G401.6 (cell line): ENCODE measurements around the gene PKD1.

Experiments used
- FAIRE-seq: peaks from 2 replicates; lab custom pipeline; 2012; peaks lifted over from hg19 to GRCh38; lab: Jason Lieb, UNC

The PKD1 gene

DNA sequence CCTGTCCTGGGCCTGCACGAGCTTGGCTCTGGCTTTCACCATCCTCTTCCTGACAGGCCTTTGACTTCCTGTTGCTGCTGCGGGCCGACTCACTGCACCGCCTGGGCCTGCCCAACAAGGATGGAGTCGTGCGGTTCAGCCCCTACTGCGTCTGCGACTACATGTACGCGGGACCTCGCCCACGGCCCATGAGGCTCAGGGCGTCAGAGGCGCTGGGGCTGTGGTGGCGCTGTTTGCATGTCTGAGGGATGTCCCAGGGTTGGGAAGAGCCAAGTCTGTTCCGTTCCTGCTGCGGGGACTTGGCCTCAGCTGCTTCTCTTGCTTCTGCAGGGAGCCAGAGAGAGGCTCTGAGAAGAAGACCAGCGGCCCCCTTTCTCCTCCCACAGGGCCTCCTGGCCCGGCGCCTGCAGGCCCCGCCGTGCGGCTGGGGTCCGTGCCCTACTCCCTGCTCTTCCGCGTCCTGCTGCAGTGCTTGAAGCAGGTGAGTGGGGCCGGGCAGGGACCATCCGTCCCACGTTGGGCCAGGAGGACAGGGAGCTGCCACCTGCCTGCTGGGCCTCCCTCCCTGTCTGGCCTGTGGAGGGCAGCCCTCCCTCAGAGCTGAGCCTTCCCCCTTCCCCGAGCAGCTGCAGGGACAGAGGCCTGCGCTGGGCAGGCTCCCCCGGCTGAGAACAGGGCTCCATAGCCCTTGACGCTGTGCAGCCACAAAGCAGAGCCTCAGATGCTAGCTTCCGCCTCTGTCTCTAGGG is 64.1 kb downstream of the PKD1 start:
- no peak for FAIRE-seq

DNA sequence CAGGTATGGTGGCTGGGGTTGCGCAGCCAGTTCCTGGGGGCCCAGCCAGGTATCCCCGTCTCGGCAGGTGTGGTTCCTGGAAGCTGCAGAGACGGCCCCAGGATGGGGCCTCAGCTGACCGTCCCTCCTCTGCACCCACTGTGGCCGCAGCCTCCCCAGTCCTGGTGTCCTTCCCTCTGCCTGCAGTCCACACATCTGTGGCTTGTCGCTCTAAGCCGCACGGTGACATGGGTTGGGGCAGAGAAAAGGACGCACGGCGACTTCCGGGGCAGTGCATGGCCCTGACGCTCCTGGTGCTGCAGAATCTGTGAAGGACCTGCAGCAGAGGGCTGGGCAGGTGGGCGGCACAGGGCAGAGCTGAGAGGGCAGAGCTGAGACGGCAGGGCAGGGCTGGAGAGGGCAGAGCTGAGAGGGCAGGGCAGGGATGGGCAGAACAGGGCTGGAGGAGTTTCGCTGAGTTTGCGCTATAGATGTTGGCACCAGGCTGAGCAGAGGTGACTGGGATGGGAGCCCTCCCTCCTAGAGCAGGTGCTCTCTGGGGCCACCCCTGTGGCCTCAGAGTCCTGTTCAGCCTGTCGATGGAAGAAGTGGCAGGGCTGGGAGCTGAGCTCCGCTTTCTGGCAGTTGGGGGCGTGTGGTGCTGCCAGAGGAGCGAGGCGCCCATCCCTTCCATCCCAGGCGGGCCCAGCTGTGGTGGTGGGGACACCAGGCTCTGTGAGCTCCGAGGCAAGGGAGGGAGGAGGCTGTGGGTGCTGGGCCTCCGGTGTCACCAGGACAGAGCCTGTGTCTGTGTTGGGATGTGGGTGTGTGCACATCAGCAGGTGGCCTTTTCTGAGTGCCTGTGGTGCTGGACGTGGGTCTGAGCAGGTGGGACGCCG is 64.9 kb downstream of the PKD1 start:
- FAIRE-seq, result no peak

DNA sequence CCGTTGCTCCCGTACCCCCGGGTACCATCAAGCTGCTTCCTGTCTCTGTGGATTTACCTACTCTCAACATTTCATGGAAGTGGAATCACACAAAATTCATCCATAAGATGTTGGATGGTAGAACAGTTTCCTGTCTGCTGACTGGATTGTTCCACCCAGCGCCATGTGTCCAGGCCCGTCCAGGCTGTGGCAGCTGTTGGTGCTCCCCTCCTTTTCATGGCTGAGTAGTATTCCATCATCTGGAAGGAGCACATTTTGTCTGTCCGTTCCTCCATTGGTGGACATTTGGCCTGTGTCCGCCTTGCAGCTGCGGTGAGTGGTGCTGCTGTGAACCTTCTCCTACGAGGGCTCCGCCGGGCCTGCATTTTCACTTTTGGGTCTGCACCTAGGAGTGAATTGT is 69.6 kb downstream of the PKD1 start:
- FAIRE-seq, result no peak

DNA sequence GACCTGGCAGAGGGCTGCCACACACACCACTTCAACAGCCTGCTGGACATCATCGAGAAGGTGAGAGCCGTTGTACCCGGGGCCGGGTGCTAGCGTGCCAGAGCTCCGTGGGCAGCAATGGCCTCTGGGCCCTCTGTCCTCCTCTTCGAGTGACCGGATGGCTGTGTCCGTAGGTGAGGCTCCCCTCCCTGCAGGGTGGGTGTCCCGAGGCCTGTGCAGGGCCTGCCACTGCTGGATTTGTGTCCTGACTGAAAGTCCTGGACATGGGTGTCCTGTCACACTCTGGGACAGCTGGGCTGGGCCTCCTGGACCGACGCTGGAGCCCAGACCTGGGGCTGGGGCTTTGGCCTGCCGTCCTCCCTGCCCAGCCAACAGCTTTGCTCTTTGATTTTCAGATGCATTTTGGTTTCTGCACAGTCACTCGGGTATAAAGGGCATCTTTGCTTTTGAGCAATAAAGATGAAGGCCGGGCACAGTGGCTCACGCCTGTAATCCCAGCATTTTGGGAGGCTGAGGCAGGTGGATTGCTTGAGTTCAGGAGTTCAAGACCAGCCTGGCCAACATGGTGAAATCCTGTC is 71.2 kb downstream of the PKD1 start:
- no peak for FAIRE-seq

DNA sequence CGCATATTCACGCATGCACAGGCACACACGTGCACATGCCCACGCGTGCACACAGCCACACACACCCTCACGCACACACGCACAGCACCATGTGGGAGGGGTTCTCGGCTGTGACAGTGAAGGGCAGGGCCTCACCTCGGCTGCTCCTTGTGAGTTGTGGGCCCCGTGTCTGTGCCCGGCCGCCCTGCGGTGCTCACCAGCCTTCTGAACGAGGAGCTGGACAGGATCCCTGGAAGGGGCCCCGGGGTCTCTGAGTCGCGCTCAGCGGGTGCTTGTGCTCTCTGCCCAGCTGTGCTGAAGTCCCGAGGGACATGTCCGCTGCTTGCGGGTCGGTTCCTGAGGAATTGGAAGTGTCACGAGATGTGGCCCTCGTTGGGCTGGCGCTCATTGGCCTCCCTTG is 71.8 kb downstream of the PKD1 start:
- FAIRE-seq, result no peak

DNA sequence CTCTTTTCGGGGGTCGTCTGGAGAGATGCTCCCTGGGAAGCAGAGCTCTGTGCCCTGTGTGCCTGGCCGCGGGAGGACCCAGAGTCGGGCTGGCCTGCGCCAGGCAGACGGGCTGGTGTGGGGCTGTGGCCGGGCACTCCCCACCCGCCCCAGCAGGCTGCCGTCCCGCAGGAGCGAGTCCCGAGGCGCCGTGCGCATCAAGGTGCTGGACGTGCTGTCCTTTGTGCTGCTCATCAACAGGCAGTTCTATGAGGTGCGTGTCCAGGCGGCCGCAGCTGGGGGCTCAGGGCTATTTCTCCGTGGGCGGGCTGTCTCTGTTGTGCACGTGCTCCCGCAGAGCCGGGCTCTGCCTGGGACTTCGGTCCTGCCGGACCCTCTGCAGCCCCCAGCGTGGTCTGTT is 72.9 kb downstream of the PKD1 start:
- FAIRE-seq, result no peak

DNA sequence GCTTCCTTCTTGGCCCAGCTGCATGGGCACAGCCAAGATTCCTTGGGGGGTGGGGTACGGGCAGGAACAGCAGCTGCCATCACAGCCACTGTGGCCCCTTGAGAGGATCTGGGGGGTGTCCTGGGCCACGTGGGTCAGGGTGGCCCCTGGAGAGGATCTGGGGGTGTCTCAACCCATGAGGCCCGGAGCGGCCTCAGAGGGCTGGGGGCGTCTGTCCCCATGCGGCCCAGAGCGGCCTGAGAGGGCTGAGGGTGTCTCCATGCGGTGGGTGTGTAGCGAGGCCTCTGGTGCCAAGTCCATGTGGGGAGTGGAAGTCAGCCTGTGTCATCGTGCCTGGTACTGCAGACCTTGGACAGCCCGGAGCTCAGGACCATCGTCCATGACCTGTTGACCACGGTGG is 74.2 kb downstream of the PKD1 start:
- no peak for FAIRE-seq

DNA sequence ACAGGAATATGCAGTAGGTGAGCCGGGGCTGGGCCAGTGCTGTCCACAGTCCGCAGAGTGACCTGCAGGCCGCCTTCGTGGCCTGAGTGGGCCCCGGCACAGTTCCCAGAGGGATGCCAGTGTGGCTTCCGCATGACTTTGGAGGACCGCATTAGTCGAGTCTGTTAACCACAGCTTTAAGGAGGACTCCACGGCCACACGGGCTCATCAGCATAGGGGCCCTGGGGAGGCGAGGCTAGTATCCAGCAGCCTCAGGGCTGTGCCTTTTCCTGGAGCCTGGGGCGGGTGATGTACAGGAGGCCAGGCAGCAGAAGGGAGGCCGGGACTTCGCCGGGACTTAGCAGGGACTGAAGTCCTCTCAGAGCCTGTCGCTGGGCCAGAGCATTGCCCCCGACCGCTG is 74.7 kb downstream of the PKD1 start:
- FAIRE-seq, result no peak

DNA sequence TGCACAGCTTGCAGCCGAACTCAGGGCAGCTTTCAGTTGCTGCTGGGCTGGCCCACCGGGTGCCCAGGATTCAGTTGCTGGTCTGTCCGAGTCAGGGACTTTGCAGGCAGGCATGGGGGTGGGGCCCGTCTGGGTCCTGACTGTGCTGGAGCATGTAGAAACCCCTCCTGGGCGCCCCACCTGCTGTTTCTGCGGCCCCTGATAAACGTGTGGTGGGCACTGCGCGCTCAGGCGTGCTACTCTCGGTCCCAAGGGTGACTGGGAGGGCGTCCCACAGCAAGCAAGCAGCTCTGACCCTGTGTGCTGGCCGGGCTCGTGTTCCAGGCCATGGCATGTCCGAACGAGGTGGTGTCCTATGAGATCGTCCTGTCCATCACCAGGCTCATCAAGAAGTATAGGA is 75.4 kb downstream of the PKD1 start:
- no peak for FAIRE-seq

DNA sequence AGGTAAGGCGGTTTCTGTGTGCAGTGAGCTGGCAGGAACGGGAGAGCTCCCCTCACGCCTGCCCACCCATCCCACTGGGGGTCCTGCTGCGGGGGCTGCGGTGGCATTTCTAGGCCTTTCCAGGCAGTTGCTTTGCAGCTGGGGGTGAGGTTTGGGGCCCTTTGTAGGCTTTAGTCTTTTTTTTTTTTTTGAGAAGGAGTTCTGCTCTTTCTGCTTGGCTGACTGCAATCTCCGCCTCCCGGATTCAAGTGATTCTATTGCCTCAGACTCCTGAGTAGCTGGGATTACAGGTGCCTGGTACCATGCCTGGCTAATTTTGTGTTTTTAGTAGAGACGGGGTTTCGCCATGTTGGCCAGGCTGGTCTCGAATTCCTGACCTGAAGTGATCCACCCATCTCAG is 76.8 kb downstream of the PKD1 start:
- no peak for FAIRE-seq

DNA sequence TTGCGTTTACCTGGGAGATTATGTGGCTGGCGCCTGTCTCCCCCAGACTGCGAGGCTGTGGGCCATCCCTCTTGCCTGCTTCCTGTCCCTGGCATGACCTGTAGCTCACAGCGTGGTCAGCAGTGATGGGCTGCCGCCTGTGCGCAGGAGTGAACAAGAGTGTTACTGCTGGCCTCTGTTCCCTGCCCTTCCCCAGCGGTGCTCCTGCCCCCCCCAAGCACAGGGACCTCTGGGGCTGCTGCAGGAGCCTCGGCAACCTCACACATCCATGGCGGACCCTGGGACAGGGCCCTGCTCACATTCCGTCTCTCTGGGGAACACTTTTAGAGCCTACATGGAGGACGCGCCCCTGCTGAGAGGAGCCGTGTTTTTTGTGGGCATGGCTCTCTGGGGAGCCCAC is 77.3 kb downstream of the PKD1 start:
- no peak for FAIRE-seq

DNA sequence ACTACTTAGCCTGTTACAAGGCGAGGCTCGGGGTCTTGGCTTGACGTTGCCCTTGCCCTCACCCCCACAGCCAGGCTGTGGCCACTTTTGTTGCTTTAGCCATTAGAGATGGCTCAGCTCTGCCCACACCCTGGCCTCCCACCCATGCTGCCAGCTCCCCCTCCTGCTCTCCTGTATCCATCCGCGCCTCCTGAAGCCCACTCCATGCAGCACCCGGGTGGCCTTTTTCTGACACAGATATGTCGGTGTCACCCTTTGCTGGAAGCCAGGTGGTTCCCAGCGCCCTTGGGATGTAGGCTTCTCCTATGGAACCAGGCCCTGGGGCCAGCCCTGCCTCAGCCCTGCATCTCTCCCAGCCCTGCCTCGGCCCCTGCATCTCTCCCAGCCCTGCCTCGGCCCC is 78.3 kb downstream of the PKD1 start:
- no peak for FAIRE-seq

DNA sequence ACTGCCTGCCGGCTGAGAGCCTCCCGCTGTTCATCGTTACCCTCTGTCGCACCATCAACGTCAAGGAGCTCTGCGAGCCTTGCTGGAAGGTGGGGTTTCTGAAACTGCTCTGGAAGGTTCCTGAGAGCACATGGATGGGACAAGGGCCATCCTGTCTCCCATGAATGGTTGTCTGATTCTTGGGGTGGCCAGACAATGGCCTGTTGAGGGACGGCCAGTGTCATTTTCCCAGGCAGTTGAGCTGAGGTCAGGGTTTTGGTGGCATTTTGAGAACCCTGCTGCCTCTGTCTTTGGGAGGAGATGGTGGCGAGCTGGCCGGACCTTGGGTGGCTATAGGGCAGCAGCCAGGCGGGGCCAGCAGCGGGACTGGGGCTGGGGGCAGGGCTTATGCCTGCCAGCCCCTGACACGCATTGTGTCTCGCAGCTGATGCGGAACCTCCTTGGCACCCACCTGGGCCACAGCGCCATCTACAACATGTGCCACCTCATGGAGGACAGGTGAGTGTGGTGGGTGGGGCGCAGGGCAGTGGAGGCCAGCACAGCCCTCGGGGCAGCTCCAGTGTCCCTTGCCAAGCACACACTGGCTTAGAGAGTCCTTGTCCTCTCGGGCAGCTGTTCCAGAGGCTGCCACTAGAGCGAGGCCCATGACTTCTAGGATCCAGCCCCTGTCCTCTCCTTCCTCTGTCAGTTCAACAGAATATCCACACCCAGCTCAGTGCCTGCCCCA is 78.9 kb downstream of the PKD1 start:
- no peak for FAIRE-seq

DNA sequence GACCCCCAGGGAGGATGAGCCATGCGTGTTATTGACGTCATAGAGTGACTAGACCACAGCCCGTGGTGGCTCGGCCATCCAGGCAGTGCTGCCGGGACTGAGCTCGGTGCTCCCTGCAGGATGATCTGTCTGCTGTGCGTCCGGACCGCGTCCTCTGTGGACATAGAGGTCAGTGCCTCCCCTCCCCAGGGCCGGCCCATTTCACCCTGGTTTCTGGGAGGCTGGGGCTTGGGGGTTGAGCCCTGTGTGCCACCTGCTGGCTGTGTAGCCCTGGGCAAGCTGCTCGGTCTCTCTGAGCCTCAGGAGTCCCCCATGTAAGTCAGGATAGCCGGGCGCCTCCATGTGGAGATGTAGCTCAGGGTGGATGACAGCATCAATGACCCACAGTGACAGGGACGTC is 79.6 kb downstream of the PKD1 start:
- FAIRE-seq, result no peak

DNA sequence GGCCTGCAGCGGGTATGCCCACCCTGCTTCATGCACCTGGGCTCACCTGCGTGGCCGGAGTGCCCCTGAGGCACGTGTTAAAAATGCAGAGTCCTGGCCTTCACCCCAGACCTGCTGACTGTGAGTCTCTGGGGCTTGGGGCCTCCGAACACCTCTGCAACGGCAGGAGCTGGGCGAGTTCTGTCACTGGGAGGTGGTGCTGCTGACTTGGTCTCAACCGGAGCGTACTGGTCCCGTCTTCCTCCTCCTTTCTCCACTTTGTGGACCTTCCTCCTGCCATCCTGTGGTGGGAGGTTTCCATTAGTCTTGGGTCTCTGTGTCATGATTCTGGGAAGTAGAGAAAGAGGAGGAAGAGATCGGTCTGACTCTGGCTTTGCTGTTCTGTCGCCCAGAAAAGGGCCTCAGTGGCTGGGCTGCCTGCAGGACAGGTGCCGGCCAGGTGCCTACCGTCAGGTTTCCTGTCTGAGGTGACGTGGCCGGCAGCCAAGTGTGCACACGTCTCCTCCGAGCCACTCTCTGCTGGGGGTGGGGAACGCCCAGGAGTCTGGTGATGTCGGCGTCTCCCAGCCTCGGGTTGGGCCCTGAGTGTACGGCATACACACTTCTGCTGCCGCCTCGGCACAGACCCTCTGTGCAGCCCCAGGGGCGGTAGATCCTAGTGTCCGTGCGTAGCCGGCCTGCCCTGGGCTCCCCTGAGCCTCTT is 81.0 kb downstream of the PKD1 start:
- FAIRE-seq, result no peak

DNA sequence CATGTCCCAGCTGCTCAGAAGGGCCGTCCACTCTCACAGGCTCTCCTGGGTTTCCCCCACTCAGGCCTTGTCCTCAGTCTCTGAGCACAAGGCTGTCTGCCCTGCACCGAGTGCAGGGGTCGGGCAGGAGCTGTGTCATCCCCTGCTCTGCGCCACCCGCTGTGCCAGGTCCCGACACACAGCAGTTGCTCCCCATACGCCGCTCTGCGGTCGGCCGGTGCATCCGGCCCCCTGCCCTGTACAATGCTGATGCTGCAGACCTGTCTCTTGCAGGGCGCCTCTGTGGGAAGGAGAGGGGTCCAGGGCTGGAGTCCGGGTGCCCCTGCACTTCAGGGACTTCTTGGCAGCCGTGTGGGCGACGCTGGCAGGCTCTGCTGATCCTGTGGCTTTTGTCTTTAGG is 81.8 kb downstream of the PKD1 start:
- no peak for FAIRE-seq

DNA sequence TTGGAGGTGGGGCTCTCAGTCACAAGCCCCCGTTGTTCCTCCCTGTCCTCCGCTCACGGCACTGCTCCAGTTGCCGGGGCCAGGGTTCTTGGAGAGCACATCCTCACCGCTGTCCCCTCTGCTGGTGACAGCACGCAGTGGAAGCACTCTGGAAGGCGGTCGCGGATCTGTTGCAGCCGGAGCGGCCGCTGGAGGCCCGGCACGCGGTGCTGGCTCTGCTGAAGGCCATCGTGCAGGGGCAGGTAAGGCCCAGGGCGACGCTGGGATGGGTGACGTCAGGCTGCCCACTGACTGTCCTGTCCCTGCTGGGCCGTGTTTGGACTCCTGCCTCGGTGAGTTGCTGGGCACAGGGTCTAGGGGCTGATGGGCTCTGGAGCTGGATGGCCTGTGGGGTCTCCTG is 82.5 kb downstream of the PKD1 start:
- FAIRE-seq, result no peak

DNA sequence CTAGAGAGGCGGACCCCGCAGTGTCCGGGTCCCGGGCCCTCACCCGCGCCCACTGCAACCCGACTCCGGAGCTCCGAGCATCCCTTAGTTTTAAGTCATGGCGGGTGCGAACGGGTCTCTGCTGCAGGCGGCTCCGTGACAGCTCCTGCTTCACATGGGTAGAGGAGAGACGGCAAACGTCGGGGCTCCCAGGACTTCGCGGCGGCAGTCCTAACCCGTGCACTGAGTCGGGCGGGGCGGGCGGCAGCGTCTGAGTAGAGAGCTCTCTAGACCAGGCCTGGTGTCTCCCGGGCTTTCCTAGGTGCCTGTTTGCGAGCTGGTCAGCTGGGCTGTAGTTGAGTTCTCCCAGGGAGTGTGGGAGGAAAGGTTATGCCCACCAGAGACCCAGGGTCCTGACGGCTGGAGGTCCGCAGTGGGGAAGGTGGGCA is 87.6 kb downstream of the PKD1 start:
- FAIRE-seq, result no peak

DNA sequence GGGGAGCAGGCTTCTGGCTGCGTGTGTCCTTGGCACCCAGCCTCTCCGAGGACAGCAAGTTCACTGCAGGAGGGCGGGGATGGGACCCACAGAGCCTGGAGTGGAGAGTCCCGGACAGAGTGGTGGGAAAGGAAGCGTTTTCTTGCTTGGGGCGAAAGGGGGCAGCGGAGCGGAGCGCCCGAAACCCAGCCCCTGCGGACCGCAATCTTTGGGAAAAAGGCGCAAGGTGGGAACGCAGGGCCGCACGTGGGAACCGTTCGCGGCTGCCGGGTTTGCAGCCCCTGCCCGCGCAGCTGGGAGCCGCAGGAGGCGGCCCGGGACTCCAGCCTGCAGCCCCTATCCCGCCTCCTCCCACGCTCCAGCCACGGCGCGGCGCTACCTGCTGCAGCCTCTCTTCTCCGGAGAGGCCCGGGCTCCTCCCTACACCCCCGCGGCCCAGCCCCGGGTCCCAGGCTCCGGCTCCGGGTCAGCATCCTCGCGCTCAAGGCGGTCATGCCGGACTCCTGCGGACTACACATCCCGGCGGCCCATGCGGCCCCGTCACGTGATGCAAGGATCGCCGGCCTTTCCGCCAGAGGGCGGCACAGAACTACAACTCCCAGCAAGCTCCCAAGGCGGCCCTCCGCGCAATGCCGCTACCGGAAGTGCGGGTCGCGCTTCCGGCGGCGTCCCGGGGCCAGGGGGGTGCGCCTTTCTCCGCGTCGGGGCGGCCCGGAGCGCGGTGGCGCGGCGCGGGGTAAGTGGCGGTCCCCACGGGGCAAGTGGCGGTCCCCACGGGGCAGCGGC is 88.2 kb downstream of the PKD1 start, which contains the start of the genes NTHL1 and TSC2:
NTHL1 (minus strand) TSS at position 505 of the 786 bp plus-strand sequence; CDS start at position 494, 11 bp downstream.
TSC2 (plus strand) TSS at position 656 of the 786 bp plus-strand sequence. CDS start 631 bp downstream, outside the sequence.
- FAIRE-seq, result peak; percentile 87

DNA sequence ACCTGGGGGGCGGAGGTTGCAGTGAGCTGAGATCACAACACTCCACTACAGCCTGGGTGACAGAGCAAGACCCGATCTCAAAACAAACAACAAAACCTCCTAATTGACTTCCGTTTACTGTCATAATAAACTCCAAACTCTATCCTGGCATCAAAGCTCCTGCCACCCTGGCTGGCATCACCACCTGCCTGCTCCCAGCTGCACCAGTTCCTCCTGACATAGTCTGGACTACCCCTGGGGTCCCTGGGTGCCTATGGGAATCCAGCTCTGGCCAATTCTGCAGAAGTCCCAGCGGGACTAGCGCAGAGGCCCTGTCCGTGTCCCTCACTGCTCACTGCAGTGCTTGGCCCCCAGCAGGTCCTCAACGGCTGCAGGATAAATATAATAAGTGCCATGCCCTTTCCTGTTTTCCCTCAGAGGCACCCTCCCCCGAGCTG is 88.8 kb downstream of the PKD1 start:
- no peak for FAIRE-seq
